KMS-11 (cell line): Measurements from ENCODE around the gene EIF2A.

Source experiments
- H2AFZ ChIP-seq: fragments of 200-600 bp; sonication (generic); 2 replicates; pipeline ENCODE4 v1.6.1; 2016; ENCODE audit warnings: antibody characterized with exemption, mixed run types, low read depth
- H3K27ac ChIP-seq: fragments of 200-600 bp; sonication (generic); 2 replicates; pipeline ENCODE4 v1.6.1; 2016; ENCODE audit warnings: mild to moderate bottlenecking, mixed run types
- H3K27me3 ChIP-seq: fragments of 200-600 bp; sonication (generic); 2 replicates; pipeline ENCODE4 v1.6.1; 2017; ENCODE audit warnings: mild to moderate bottlenecking, low read depth, mixed run types, moderate library complexity; ENCODE audit not compliant: insufficient read depth
- H3K36me3 ChIP-seq: fragments of 200-600 bp; sonication (generic); 2 replicates; pipeline ENCODE4 v1.6.1; 2017; ENCODE audit warnings: mild to moderate bottlenecking, mixed run types; ENCODE audit not compliant: insufficient read depth
- H3K4me1 ChIP-seq: fragments of 200-600 bp; sonication (generic); 2 replicates; pipeline ENCODE4 v1.6.1; 2016; ENCODE audit warnings: mild to moderate bottlenecking, low read depth, mixed run types; ENCODE audit not compliant: poor library complexity, severe bottlenecking
- H3K4me2 ChIP-seq: fragments of 200-600 bp; sonication (generic); 2 replicates; pipeline ENCODE4 v1.7.0; 2016; ENCODE audit warnings: mild to moderate bottlenecking, mixed run types
- H3K4me3 ChIP-seq: fragments of 200-600 bp; sonication (generic); IDR thresholded peaks from 2 replicates; pipeline ENCODE4 v1.6.1; 2017; ENCODE audit warnings: low read depth, low read length, mixed read lengths; ENCODE audit not compliant: insufficient read depth
- H3K79me2 ChIP-seq: fragments of 200-600 bp; sonication (generic); 2 replicates; pipeline ENCODE4 v1.6.1; 2016; ENCODE audit warnings: low read depth, mixed run types; ENCODE audit not compliant: insufficient read depth
- H3K9ac ChIP-seq: fragments of 200-600 bp; sonication (generic); 2 replicates; pipeline ENCODE4 v1.6.1; 2016; ENCODE audit warnings: mild to moderate bottlenecking, mixed run types
- H4K20me1 ChIP-seq: fragments of 200-600 bp; sonication (generic); 2 replicates; pipeline ENCODE4 v1.6.1; 2016; ENCODE audit warnings: mild to moderate bottlenecking, mixed run types; ENCODE audit not compliant: insufficient read depth
- CTCF ChIP-seq: fragments of 200-600 bp; sonication (generic); conservative IDR thresholded peaks from 2 replicates; pipeline ENCODE4 v1.6.1; 2017; ENCODE audit warnings: low read depth, mild to moderate bottlenecking, antibody characterized with exemption, low read length, moderate library complexity, mixed read lengths

EIF2A gene

GRCh38 chr3:150623945-150624344 lies 77.4 kb downstream of the EIF2A start:
- Histone ChIP-seq H3K27ac (no peak overlapping the region), H3K4me3 (no peak overlapping the region), H3K36me3 (peaks cover 13% of the 10 kb centered on the region)

GRCh38 chr3:150626148-150626930 lies 79.8 kb downstream of the EIF2A start:
- peaks cover 34% of the 10 kb centered on the region; the same call in 1 of the 2 replicates for H3K79me2 ChIP-seq
- H3K36me3 ChIP-seq: peaks cover 13% of the 10 kb centered on the region

More at GRCh38 chr3:150623945-150624344, 77.4 kb downstream of the EIF2A start:
- no peak overlapping the region for H2AFZ ChIP-seq
- H4K20me1 ChIP-seq: peaks cover 27% of the 10 kb centered on the region
- no peak overlapping the region for H3K9ac ChIP-seq
- H3K27me3 ChIP-seq: no peaks in the 10 kb centered on the region
- peaks cover 58% of the 10 kb centered on the region for H3K79me2 ChIP-seq
- no peak overlapping the region for H3K4me2 ChIP-seq
- no peak for TF ChIP-seq CTCF
- peaks cover 37% of the 10 kb centered on the region for H3K4me1 ChIP-seq

DNA sequence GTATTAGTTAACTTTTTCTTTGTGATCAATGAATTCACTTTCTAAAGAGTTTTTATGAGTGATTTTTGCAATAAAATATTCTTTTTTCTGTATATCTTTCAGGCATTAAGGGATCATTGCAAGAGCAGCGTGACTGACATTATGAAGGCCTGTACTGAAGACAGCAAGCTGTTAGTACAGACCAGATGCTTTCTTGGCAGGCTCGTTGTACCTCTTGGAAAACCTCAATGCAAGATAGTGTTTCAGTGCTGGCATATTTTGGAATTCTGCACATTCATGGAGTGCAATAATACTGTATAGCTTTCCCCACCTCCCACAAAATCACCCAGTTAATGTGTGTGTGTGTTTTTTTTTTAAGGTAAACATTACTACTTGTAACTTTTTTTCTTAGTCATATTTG lies 81.0 kb downstream of the EIF2A start:
- Histone ChIP-seq H3K27me3 (no peaks in the 10 kb centered on the region), H3K4me3 (no peak overlapping the region), H3K27ac (no peak overlapping the region), H2AFZ (no peak overlapping the region), H3K79me2 (peaks cover 22% of the 10 kb centered on the region; the same call in 1 of the 2 replicates), H3K9ac (no peak overlapping the region), H3K4me2 (no peak overlapping the region), H3K4me1 (peaks cover 40% of the 10 kb centered on the region), H3K36me3 (peaks cover 13% of the 10 kb centered on the region), H4K20me1 (peaks cover 14% of the 10 kb centered on the region; the same call in 1 of the 2 replicates)
- no peak for TF ChIP-seq CTCF

More at GRCh38 chr3:150626148-150626930, 79.8 kb downstream of the EIF2A start:
- H3K4me2 ChIP-seq: no peak overlapping the region
- no peak overlapping the region for H2AFZ ChIP-seq
- no peak overlapping the region for H3K27ac ChIP-seq
- H3K27me3 ChIP-seq: no peaks in the 10 kb centered on the region
- peaks cover 18% of the 10 kb centered on the region for H4K20me1 ChIP-seq
- no peak for TF ChIP-seq CTCF
- no peak overlapping the region for H3K9ac ChIP-seq
- no peak overlapping the region for H3K4me3 ChIP-seq
- H3K4me1 ChIP-seq: peaks cover 42% of the 10 kb centered on the region

DNA sequence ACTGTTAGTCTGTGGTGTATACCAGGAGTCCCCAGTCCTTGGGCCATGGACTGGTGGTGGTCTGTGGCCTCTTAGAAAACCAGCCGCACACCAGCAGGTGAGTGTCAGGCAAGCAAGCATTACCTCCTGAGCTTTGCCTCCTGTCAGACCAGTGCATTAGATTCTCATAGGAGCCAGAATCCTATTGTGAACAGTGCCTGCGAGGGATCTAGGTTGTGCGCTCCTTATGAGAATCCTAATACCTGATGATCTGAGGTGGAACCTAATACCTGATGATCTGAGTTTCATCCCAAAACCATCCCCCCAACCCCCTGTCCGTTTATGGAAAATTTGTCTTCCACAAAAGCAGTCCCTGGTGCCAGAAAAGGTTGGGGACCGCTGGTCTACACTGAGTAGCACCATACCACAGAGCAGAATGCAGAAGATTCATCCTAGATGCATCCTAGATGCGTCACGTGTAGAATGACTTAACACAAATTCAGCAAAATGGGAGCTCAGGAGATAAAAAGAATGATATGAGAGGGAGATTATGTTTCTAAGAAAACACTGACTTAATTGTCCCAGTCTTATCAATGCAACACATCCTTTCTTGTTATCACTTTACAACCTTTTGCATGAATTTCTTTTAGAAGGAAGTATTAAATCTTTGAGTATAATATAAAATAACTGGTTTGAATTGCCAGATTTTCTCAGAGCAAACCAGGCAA lies 85.1 kb downstream of the EIF2A start:
- no peak for TF ChIP-seq CTCF

More for the DNA sequence above, 85.1 kb downstream of the EIF2A start:
- H3K27me3 ChIP-seq: no peaks in the 10 kb centered on the region
- H3K79me2 ChIP-seq: no peaks in the 10 kb centered on the region; the same call in 1 of the 2 replicates
- no peak overlapping the region for H2AFZ ChIP-seq
- no peak overlapping the region for H3K27ac ChIP-seq
- H4K20me1 ChIP-seq: no peaks in the 10 kb centered on the region
- H3K9ac ChIP-seq: no peak overlapping the region
- H3K4me2 ChIP-seq: no peak overlapping the region; the same call in 1 of the 2 replicates
- H3K36me3 ChIP-seq: peaks cover 13% of the 10 kb centered on the region
- no peak overlapping the region for H3K4me3 ChIP-seq
- H3K4me1 ChIP-seq: peaks cover 52% of the 10 kb centered on the region
